HEK293 (cell line): Measurements from ENCODE around the gene HOXB9.

Experiments
- ZNF140 ChIP-seq: fragments of 450-650 bp; formaldehyde crosslinking; IDR thresholded peaks from 2 replicates; pipeline ENCODE4 v1.5.1; 2016; ENCODE audit warnings: missing biosample characterization, missing genetic modification characterization
- ZNF146 ChIP-seq: fragments of 450-650 bp; formaldehyde crosslinking; IDR thresholded peaks from 2 replicates; pipeline ENCODE4 v1.5.1; 2016; ENCODE audit warnings: missing biosample characterization, missing genetic modification characterization
- ZNF214 ChIP-seq: fragments of 450-650 bp; formaldehyde crosslinking; IDR thresholded peaks from 2 replicates; pipeline ENCODE4 v1.5.1; 2017; ENCODE audit warnings: missing biosample characterization, mild to moderate bottlenecking, missing genetic modification characterization, borderline replicate concordance
- ZNF23 ChIP-seq: fragments of 450-650 bp; formaldehyde crosslinking; IDR thresholded peaks from 2 replicates; pipeline ENCODE4 v1.5.1; 2016; ENCODE audit warnings: missing biosample characterization, missing genetic modification characterization, borderline replicate concordance
- ZNF302 ChIP-seq: fragments of 450-650 bp; formaldehyde crosslinking; IDR thresholded peaks from 2 replicates; pipeline ENCODE4 v1.5.1; 2016; ENCODE audit warnings: missing biosample characterization, missing genetic modification characterization, low read depth
- ZNF311 ChIP-seq: fragments of 450-650 bp; formaldehyde crosslinking; IDR thresholded peaks from 2 replicates; pipeline ENCODE4 v1.5.1; 2017; ENCODE audit warnings: missing biosample characterization, missing genetic modification characterization, borderline replicate concordance
- ZNF624 ChIP-seq: fragments of 450-650 bp; formaldehyde crosslinking; IDR thresholded peaks from 2 replicates; pipeline ENCODE4 v1.5.1; 2017; ENCODE audit warnings: missing biosample characterization, missing genetic modification characterization
- ZNF660 ChIP-seq: fragments of 450-650 bp; IDR thresholded peaks from 2 replicates; pipeline ENCODE4 v1.5.1; 2018; ENCODE audit warnings: missing biosample characterization, mild to moderate bottlenecking, missing genetic modification characterization
- TF ChIP-seq, protein P1 (sequence below): fragments of 450-650 bp; formaldehyde crosslinking; IDR thresholded peaks from 2 replicates; pipeline ENCODE4 v1.5.1; 2016; ENCODE audit warnings: missing biosample characterization, missing genetic modification characterization
- TF ChIP-seq, protein P2 (sequence below): fragments of 450-650 bp; formaldehyde crosslinking; IDR thresholded peaks from 2 replicates; pipeline ENCODE4 v1.5.1; 2016; ENCODE audit warnings: missing biosample characterization, missing genetic modification characterization, low read depth
- TF ChIP-seq, protein P3 (sequence below): fragments of 450-650 bp; formaldehyde crosslinking; IDR thresholded peaks from 2 replicates; pipeline ENCODE4 v1.5.1; 2016; ENCODE audit warnings: missing biosample characterization, missing genetic modification characterization
- TF ChIP-seq, protein P4 (sequence below): fragments of 450-650 bp; formaldehyde crosslinking; IDR thresholded peaks from 2 replicates; pipeline ENCODE4 v1.5.1; 2016; ENCODE audit warnings: missing biosample characterization, missing genetic modification characterization

DNA sequence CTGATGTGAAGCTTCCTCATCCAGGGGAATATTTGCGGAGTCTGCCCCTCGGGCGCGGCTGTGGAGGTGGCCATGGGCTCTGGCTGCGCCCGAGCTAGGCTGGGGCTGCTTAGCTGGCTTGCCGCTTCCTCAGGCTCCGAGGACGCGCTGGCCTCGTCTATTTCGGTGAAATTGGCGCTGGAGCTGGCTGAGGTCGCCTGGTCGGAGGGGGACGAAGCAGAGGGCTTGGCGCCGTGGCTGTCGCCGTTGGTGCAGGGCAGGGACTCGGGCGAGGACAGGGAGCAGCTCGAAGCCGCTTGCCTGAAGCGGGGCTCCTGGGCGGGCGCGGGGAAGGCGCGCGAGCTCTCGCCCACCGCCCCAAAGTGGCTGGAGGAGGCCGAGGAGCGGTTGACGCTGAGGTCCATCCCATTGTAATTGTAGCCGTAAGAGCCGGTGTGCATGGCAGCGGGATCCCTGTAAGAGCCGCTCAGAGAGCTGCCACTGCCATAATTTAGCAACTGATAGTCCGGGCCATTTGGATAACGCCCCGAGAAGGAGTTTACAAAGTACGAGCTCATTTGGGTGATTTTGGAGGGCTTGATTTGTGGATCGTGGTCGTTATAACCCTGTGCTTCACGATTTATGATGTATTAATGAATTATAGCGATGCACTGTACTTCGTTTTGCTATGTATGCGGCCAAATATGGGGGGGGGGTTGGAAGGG is 32.9 kb downstream of the HOXB9 start, which contains the start of gene HOXB5:
- TF ChIP-seq ZNF146 (tag by site-specific recombination) (no peak), ZNF624 (tag by site-specific recombination) (no peak), ZNF302 (tag by site-specific recombination) (no peak), ZNF660 (tag by site-specific recombination) (no peak), ZNF214 (tag by site-specific recombination) (no peak), ZNF140 (no peak), ZNF311 (tag by site-specific recombination) (no peak), ZNF23 (tag by site-specific recombination) (no peak)
- TF ChIP-seq, protein P1, sequence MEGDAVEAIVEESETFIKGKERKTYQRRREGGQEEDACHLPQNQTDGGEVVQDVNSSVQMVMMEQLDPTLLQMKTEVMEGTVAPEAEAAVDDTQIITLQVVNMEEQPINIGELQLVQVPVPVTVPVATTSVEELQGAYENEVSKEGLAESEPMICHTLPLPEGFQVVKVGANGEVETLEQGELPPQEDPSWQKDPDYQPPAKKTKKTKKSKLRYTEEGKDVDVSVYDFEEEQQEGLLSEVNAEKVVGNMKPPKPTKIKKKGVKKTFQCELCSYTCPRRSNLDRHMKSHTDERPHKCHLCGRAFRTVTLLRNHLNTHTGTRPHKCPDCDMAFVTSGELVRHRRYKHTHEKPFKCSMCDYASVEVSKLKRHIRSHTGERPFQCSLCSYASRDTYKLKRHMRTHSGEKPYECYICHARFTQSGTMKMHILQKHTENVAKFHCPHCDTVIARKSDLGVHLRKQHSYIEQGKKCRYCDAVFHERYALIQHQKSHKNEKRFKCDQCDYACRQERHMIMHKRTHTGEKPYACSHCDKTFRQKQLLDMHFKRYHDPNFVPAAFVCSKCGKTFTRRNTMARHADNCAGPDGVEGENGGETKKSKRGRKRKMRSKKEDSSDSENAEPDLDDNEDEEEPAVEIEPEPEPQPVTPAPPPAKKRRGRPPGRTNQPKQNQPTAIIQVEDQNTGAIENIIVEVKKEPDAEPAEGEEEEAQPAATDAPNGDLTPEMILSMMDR = no peak
- TF ChIP-seq, protein P2, sequence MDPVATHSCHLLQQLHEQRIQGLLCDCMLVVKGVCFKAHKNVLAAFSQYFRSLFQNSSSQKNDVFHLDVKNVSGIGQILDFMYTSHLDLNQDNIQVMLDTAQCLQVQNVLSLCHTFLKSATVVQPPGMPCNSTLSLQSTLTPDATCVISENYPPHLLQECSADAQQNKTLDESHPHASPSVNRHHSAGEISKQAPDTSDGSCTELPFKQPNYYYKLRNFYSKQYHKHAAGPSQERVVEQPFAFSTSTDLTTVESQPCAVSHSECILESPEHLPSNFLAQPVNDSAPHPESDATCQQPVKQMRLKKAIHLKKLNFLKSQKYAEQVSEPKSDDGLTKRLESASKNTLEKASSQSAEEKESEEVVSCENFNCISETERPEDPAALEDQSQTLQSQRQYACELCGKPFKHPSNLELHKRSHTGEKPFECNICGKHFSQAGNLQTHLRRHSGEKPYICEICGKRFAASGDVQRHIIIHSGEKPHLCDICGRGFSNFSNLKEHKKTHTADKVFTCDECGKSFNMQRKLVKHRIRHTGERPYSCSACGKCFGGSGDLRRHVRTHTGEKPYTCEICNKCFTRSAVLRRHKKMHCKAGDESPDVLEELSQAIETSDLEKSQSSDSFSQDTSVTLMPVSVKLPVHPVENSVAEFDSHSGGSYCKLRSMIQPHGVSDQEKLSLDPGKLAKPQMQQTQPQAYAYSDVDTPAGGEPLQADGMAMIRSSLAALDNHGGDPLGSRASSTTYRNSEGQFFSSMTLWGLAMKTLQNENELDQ (tag by site-specific recombination) = no peak
- TF ChIP-seq, protein P3, sequence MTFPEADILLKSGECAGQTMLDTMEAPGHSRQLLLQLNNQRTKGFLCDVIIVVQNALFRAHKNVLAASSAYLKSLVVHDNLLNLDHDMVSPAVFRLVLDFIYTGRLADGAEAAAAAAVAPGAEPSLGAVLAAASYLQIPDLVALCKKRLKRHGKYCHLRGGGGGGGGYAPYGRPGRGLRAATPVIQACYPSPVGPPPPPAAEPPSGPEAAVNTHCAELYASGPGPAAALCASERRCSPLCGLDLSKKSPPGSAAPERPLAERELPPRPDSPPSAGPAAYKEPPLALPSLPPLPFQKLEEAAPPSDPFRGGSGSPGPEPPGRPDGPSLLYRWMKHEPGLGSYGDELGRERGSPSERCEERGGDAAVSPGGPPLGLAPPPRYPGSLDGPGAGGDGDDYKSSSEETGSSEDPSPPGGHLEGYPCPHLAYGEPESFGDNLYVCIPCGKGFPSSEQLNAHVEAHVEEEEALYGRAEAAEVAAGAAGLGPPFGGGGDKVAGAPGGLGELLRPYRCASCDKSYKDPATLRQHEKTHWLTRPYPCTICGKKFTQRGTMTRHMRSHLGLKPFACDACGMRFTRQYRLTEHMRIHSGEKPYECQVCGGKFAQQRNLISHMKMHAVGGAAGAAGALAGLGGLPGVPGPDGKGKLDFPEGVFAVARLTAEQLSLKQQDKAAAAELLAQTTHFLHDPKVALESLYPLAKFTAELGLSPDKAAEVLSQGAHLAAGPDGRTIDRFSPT (tag by site-specific recombination) = no peak
- TF ChIP-seq, protein P4, sequence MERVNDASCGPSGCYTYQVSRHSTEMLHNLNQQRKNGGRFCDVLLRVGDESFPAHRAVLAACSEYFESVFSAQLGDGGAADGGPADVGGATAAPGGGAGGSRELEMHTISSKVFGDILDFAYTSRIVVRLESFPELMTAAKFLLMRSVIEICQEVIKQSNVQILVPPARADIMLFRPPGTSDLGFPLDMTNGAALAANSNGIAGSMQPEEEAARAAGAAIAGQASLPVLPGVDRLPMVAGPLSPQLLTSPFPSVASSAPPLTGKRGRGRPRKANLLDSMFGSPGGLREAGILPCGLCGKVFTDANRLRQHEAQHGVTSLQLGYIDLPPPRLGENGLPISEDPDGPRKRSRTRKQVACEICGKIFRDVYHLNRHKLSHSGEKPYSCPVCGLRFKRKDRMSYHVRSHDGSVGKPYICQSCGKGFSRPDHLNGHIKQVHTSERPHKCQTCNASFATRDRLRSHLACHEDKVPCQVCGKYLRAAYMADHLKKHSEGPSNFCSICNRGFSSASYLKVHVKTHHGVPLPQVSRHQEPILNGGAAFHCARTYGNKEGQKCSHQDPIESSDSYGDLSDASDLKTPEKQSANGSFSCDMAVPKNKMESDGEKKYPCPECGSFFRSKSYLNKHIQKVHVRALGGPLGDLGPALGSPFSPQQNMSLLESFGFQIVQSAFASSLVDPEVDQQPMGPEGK (tag by site-specific recombination) = no peak
